ENCODE measurements around the gene DHX35. TPM values are rescaled to one million over a fixed set of nuclear protein-coding genes. Genes with fewer than 3 reads are reported as not detected.

DHX35 gene
- total RNA-seq, 2 donors from 2014 or later, result 12.2 to 16.1 TPM

DNA sequence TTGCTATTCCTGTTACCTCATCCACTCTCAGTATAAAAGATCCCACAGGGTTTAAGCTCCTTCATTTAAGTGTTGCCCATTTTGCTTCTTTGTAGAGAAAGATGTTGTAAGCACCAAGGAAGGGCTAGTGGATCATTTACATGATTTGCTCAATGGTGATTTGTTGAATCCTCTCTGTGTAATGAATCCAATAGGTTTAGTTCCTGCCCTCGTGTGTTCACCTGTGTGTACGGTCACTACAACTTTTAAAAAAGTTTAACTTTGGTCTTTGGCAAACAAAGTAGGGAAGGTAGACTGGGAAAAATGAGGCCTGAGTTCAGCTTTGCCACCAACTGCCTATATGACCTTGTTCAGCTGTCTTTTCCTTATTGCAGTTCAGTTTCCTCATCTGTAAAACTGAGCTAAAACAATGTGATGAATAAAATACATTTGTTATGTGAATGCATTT is 51.5 kb downstream of the DHX35 start:
- WGBS, 2 experiments (ENCODE audit: insufficient coverage in 1 of 2, insufficient read length in 1 of 2), result 92 to 100% methylated on average over 2 of the region's 2 CpGs
- Mint-ChIP-seq H3K4me3 (no peak overlapping the region), H3K36me3 (ENCODE audit: low read depth) (peaks cover 66% of the 10 kb centered on the region), H3K27ac (no peak overlapping the region), H3K27me3 (ENCODE audit: insufficient read depth) (no peaks in the 10 kb centered on the region), H3K9me3 (peaks cover 4% of the 10 kb centered on the region), H3K4me1 (peaks cover 7% of the 10 kb centered on the region)
- Histone ChIP-seq H3K27me3 (ENCODE audit: control insufficient read depth, insufficient read depth, low read length, poor library complexity, severe bottlenecking) (no peaks in the 10 kb centered on the region), H3K9me3 (ENCODE audit: control insufficient read depth, low read length) (peaks cover 15% of the 10 kb centered on the region), H3K4me3 (ENCODE audit: low read length) (no peak overlapping the region), H3K4me1 (ENCODE audit: control insufficient read depth, insufficient read depth, low read length) (no peaks in the 10 kb centered on the region), H3K27ac (ENCODE audit: low read depth, low read length) (no peak overlapping the region), H3K36me3 (ENCODE audit: control insufficient read depth, insufficient read depth, low read length) (peaks cover 63% of the 10 kb centered on the region), H3K9ac (ENCODE audit: extremely low read depth, low read length, poor library complexity, severe bottlenecking) (no peak overlapping the region)
- no peak for DNase-seq
- no peak for TF ChIP-seq CTCF (conservative IDR thresholded peaks at IDR 0.05)

GRCh38 chr20:39016041-39016440 is 53.9 kb downstream of the DHX35 start:
- no peak for DNase-seq
- Mint-ChIP-seq H3K27me3 (ENCODE audit: insufficient read depth) (no peaks in the 10 kb centered on the region), H3K27ac (no peak overlapping the region), H3K4me3 (no peak overlapping the region), H3K9me3 (peaks cover 4% of the 10 kb centered on the region), H3K36me3 (ENCODE audit: low read depth) (peaks cover 68% of the 10 kb centered on the region), H3K4me1 (no peaks in the 10 kb centered on the region)
- Histone ChIP-seq H3K9me3 (ENCODE audit: control insufficient read depth, low read length) (peaks cover 15% of the 10 kb centered on the region), H3K27ac (ENCODE audit: low read depth, low read length) (no peak overlapping the region), H3K4me1 (ENCODE audit: control insufficient read depth, insufficient read depth, low read length) (no peaks in the 10 kb centered on the region), H3K9ac (ENCODE audit: extremely low read depth, low read length, poor library complexity, severe bottlenecking) (no peak overlapping the region), H3K27me3 (ENCODE audit: control insufficient read depth, insufficient read depth, low read length, poor library complexity, severe bottlenecking) (no peaks in the 10 kb centered on the region), H3K36me3 (ENCODE audit: control insufficient read depth, insufficient read depth, low read length) (peaks cover 58% of the 10 kb centered on the region), H3K4me3 (ENCODE audit: low read length) (no peak overlapping the region)
- WGBS, 2 experiments (ENCODE audit: insufficient coverage in 1 of 2, insufficient read length in 1 of 2), result 94 to 96% methylated on average over 3 of the region's 3 CpGs
- no peak for TF ChIP-seq CTCF (conservative IDR thresholded peaks at IDR 0.05)

GRCh38 chr20:39016506-39016905 is 54.4 kb downstream of the DHX35 start:
- TF ChIP-seq CTCF (conservative IDR thresholded peaks at IDR 0.05), result no peak
- H3K36me3 ChIP-seq (ENCODE audit: control insufficient read depth, insufficient read depth, low read length), result peaks cover 58% of the 10 kb centered on the region

More at GRCh38 chr20:39016506-39016905, 54.4 kb downstream of the DHX35 start:
- no peak for DNase-seq
- Histone ChIP-seq H3K27me3 (ENCODE audit: control insufficient read depth, insufficient read depth, low read length, poor library complexity, severe bottlenecking) (no peaks in the 10 kb centered on the region), H3K9me3 (ENCODE audit: control insufficient read depth, low read length) (peaks cover 15% of the 10 kb centered on the region), H3K4me1 (ENCODE audit: control insufficient read depth, insufficient read depth, low read length) (no peaks in the 10 kb centered on the region), H3K4me3 (ENCODE audit: low read length) (no peak overlapping the region), H3K9ac (ENCODE audit: extremely low read depth, low read length, poor library complexity, severe bottlenecking) (no peak overlapping the region), H3K27ac (ENCODE audit: low read depth, low read length) (no peak overlapping the region)
- Mint-ChIP-seq H3K4me3 (no peak overlapping the region), H3K9me3 (peaks cover 4% of the 10 kb centered on the region), H3K4me1 (no peaks in the 10 kb centered on the region), H3K27ac (no peak overlapping the region), H3K27me3 (ENCODE audit: insufficient read depth) (no peaks in the 10 kb centered on the region), H3K36me3 (ENCODE audit: low read depth) (peaks cover 66% of the 10 kb centered on the region)
- 93 to 100% methylated on average over 2 of the region's 2 CpGs for WGBS, 2 experiments (ENCODE audit: insufficient coverage in 1 of 2, insufficient read length in 1 of 2)

Data from endodermal cell (in vitro differentiated cells).